GOT3 (cell line): ENCODE data around the gene POLA2.

Source experiments
- DNase-seq: peaks from one replicate; lab custom pipeline; 2025; ENCODE audit warnings: mixed read lengths; lab: John Stamatoyannopoulos, UW

POLA2 gene

GRCh38 chr11:65307298-65308229 lies 45.8 kb downstream of the POLA2 start:
- DNase-seq: no peak

- DNase-seq: no peak
These were observed 46.6 kb downstream of the POLA2 start for GRCh38 chr11:65308281-65308891.

DNA sequence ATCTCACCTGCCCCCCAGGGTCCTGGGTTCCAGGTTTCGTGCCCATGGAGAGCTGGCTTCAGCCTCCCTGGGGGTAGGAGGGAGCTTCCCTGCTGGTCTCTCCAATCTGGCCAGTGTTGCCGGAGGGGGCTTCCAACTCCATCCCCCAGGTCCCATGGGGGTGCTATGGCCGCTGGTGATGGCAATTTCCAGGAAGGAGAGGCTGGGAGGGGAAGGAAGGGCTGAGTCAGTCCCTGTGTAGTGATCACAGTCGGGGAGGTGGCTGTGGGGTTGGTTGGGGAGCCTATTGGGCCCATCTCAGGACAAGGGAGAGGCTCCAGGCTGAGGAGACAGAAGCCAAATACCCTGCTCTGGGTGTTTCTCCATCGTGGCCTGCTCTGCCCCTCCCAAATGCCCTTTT lies 47.2 kb downstream of the POLA2 start:
- DNase-seq: no peak

- no peak for DNase-seq
These were observed 48.5 kb downstream of the POLA2 start for GRCh38 chr11:65310215-65310614.

GRCh38 chr11:65310736-65311135 lies 49.0 kb downstream of the POLA2 start:
- DNase-seq: no peak

- DNase-seq: peak; percentile 21
These were observed 49.5 kb downstream of the POLA2 start for GRCh38 chr11:65311170-65311678.

GRCh38 chr11:65314501-65315203 lies 52.9 kb downstream of the POLA2 start, which contains the start of gene CDC42EP2:
TSS of gene CDC42EP2 (plus strand) at chr11:65314866. CDS start at chr11:65320899, 6,033 bp downstream.
- DNase-seq: peak; percentile 41

DNA sequence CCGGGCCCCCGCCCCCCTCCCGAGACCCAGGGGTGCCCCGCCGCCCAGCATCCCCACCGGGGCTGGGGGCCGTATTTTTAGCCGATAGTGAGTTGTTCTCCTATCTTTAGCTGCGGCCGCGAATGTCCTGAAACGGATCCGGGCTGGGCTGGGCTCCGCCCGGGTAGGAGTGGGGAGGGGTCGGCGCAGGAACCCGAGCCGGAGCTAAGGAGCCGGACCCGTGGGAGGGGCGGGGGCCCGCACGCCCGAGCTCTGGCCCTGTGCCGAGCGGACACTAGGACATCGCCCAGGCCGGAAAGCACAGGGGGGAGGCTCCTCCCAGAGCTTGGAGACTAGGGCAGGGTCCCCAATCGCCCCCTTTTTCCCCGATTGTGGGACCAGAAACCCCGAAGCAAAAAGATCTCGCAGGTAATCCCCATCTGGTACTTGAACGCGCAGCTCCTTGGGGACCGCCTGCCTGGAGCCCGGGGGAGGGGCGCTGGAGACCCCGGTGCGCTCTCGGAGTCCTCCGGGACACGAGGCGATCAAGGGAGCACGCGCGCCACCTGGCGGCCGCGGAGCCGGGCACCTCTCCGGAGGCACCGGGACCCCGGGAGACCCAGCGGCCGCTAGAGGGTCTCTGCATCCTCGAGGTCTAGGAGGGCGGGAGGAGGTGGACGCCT lies 53.6 kb downstream of the POLA2 start:
- DNase-seq: no peak

DNA sequence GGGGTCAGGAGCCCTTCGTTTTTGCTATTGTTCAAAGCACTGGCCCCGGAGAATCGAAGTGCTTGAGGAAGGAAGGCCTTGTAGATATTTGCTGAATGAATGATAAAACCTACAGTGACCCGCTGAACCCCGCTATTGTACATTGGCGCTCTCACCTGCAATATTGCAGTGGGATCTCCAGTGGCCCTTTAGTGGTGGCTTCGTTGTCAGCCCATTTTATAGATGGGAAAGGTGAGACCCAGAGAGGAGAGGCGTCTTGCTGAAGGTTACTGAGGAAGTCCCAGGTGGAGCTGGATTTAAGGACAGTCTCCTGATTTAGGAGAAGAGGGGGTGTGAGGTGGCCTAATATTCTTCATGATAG lies 54.1 kb downstream of the POLA2 start:
- DNase-seq: no peak

DNA sequence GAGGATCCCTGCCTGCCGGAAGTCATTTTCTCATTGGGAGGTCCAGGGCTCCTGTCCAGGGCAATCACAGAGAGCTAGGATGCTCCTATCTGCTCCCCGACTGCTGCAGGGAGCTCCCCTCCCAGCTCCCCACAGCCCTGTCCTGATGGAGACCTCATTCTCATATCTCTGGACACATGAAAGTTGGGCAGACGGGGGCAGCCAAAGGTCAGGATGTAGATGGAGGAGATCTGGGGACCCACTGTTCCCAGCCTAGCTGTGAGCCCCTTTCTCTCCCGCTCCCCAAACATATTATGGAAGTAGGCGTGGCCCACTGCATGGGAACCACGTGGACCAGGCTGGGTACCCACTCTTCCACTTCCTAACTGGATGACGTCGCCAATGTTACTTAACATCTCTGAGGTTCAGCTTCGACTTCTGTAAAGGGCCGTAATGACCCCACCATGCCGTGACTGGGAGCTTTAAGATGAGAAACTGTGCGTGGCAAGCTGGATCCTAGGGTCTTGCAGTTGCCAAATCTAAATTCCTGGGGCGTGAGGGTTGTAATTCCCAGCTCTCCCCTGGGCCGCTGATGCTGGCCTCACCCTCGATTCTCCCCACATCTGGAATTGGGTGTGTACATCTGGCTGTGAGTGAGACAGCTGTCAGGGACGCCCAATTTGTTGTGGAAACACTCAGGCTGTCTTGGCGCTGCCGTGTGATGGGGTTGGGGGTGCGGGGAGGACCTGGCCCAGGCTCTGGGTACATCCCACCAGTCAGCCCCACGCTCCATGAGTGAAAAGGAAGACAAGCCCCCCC lies 54.7 kb downstream of the POLA2 start:
- peak; percentile 9 for DNase-seq

DNA sequence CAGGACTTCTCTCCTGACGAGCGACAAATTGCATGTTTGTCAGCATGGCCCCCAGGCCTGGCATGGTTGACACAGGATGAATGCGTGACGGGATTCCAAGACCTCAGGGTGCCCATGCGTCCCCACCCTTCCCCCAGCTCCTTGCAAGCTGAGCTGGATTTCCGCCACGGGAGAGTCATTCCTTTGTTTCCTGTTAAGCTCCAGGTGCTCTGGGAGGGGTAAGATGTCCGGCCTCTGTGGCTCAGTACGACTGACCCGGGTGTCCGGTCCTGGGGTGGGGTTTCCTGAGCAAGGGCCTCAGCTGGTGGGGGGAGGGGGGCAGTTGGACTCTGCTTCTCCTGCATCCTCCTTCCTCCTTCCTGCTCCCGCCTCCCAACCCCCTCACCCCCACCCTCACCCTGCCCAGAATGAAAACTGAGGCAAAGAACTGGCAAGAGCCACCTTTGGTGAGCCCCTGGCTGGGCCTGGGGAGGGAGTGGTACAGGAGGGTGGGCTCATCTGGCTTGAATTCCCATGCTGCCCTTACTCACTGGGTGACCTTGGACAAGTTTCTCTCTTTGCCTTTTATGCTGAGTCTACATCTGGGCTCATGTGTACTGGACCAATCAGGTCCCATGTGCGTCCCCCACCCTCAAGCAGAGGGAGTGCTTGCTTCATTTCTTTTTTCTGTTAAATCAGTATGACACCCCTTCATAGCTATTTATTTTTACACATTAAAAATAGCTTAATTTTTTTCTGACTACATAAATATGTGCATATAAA lies 55.4 kb downstream of the POLA2 start:
- no peak for DNase-seq

DNA sequence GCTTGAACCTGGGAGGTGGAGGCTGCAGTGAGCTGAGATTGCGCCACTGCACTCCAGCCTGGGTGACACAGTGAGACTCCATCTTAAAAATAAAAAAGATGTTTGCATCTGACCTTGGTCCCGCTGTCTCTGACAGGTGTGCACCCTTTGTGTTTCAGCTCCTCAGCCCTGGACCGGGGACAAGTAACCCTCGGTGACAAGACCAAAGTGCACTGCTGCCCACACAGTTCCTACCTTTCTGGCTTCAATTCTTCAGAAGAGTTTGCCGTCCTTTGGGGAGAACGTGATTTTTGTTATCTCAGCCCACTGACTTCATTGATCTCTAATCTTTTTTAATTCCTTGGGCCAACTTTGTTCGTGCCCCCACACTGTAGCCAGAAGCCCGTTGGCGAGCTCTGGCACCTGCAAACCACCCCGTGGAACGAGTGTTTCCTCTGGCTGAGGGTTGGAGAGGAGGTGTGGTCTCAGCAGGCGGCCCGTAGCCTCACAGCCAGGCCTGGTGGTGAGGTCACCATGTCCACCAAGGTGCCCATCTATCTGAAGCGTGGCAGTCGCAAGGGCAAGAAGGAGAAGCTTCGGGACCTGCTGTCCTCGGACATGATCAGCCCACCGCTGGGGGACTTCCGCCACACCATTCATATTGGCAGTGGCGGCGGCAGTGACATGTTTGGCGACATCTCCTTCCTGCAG lies 58.8 kb downstream of the POLA2 start:
- no peak for DNase-seq

GRCh38 chr11:65321076-65321475 lies 59.3 kb downstream of the POLA2 start:
- no peak for DNase-seq

- no peak for DNase-seq
These were observed 60.2 kb downstream of the POLA2 start for GRCh38 chr11:65321828-65322485.

DNA sequence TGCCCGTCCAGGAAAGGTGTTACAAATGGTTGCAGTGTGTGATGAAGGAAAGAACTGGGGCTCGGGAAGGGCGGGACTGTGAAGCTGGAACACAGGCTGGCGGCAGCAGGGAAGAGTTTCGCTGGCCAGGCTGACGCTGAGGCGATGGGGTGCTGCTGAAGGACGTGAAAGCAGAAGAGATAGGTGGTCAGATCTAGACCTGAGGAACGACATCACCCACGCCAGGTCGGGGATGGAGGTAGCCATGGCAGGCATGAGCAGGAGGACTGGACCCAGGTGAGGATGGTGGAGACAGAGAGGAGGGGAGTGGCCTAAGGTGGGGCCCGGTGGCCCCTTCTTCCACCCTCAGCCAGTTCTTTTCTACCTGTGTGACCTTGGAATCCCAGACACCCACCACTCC lies 62.1 kb downstream of the POLA2 start:
- DNase-seq: no peak

- no peak for DNase-seq
These were observed 63.7 kb downstream of the POLA2 start for GRCh38 chr11:65325435-65325834.

DNA sequence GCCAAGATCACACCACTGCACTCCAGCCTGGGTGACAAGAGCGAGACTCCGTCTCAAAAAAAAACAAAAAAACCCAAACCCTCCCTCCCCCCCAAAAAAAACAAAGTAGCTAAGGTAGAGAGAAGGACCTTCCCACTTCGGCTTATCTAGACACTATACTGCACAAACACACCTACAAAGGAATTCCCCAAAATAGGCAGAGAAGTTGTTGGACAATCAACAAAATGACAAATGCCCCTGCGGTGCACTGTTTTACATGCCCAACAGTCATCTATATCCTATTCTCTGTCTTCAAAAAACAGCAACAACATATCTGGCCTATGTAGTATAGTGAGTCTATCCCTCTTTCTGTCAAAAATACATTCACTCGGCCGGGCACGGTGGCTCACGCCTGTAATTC lies 65.3 kb downstream of the POLA2 start:
- no peak for DNase-seq

DNA sequence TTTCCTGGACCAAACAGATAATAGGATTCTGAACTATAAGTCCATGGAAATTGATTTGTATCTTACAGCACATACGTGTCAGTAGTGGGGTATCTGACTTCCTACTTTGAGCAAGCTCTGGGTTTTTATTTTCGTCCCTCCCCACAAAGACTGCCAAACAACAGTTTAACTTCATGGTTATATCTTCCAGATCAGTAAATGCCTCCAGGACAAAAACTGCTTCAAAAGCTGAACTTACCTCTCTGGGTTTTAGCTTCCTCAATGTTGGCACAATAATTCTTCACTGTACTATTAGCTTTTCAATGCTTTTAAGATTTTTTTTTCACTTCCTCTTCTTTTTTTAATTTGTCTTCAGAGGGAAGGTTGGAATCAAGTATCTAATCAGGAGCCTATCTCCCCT lies 67.7 kb downstream of the POLA2 start:
- no peak for DNase-seq

DNA sequence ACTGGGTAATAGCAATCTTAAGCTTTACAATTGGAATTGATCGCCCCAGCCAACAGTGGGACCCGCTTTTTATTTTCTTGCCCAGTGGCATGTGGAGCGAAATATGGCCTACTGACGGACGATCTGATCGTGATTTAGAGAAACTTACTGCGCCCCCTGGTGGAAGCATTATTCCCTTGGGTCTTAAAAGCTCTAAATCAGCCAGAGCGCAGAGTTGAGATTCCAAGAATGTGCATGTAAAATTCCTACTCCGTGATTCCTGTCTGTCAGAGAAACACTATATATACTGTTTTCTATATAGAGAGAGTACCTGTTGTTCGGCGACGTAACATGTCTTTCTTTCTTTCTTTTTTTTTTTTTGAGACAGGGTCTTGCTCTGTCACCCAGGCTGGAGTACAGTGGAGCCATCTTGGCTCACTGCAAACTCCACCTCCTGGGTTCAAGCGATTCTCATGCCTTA lies 68.2 kb downstream of the POLA2 start:
- DNase-seq: no peak
